HG03378 (cell line): ENCODE results near the gene ASCL4.
"Not testable (repeated sequence)": the region's sequence is repeated elsewhere in the genome, so short reads cannot be mapped to it uniquely, and the experiment has no call there.

Source experiments
- ATAC-seq: cut with Tn5 transposase; IDR thresholded peaks from one replicate; pipeline ENCODE4 v1.9.1; 2021; ENCODE audit warnings: mild to moderate bottlenecking, moderate library complexity; ENCODE audit not compliant: unreplicated experiment

Gene ASCL4

GRCh38 chr12:107774349-107775029 lies at the start of gene ASCL4:
Gene ASCL4, plus strand, starts transcription at chr12:107774704. Its CDS starts 515 bp downstream, at chr12:107775219.
- no peak for ATAC-seq

- not testable (repeated sequence) for ATAC-seq
Observed at GRCh38 chr12:107727327-107727726, 47.2 kb upstream of the ASCL4 start.

GRCh38 chr12:107727742-107728141 lies 46.8 kb upstream of the ASCL4 start:
- not testable (repeated sequence) for ATAC-seq

GRCh38 chr12:107730618-107731341 lies 43.7 kb upstream of the ASCL4 start:
- no peak for ATAC-seq

GRCh38 chr12:107731366-107731765 lies 43.1 kb upstream of the ASCL4 start:
- ATAC-seq = no peak

- ATAC-seq = no peak
Observed at GRCh38 chr12:107732365-107732764, 42.1 kb upstream of the ASCL4 start.

GRCh38 chr12:107734139-107734538 lies 40.4 kb upstream of the ASCL4 start:
- ATAC-seq = no peak

- no peak for ATAC-seq
Observed at GRCh38 chr12:107735763-107736162, 38.7 kb upstream of the ASCL4 start.

- peak; percentile 89 for ATAC-seq
Observed at GRCh38 chr12:107736914-107737313, 37.6 kb upstream of the ASCL4 start.

GRCh38 chr12:107748472-107748871 lies 26.0 kb upstream of the ASCL4 start:
- ATAC-seq = no peak

GRCh38 chr12:107749083-107749482 lies 25.4 kb upstream of the ASCL4 start:
- ATAC-seq = no peak

GRCh38 chr12:107759410-107759809 lies 15.1 kb upstream of the ASCL4 start:
- ATAC-seq = no peak

- ATAC-seq = peak; percentile 12
Observed at GRCh38 chr12:107760207-107760808, 14.2 kb upstream of the ASCL4 start.

- peak; percentile 81 for ATAC-seq
Observed at GRCh38 chr12:107760809-107761501, 13.5 kb upstream of the ASCL4 start, which contains the start of gene PRDM4. Gene PRDM4, minus strand, starts transcription at chr12:107761137. Its CDS starts 622 bp downstream, at chr12:107760515.

GRCh38 chr12:107761502-107761904 lies 13.0 kb upstream of the ASCL4 start:
- ATAC-seq = no peak

GRCh38 chr12:107762874-107763273 lies 11.6 kb upstream of the ASCL4 start:
- no peak for ATAC-seq

GRCh38 chr12:107764626-107765025 lies 9.9 kb upstream of the ASCL4 start:
- no peak for ATAC-seq

GRCh38 chr12:107765316-107765715 lies 9.2 kb upstream of the ASCL4 start:
- ATAC-seq = no peak

GRCh38 chr12:107767466-107767865 lies 7.0 kb upstream of the ASCL4 start:
- ATAC-seq = no peak

GRCh38 chr12:107775093-107775721 lies 703 bp downstream of the ASCL4 start:
- ATAC-seq = no peak

GRCh38 chr12:107776171-107776570 lies 1.7 kb downstream of the ASCL4 start:
- no peak for ATAC-seq
